Activated CD8-positive, alpha-beta memory T cell treated with anti-CD3 and anti-CD28 coated beads for 48 hours (primary cell): ENCODE measurements around the gene BTBD16.
A peak's percentile ranks its signal among the peaks of the same experiment; 100 is the strongest.

ENCODE experiments used
- DNase-seq, 3 experiments: peaks; one replicate each; pipeline ENCODE4 v3.0.0-alpha.2; 2020; ENCODE audit warnings: low read depth in 2 of 3, low spot score in 2 of 3

The BTBD16 gene

DNA sequence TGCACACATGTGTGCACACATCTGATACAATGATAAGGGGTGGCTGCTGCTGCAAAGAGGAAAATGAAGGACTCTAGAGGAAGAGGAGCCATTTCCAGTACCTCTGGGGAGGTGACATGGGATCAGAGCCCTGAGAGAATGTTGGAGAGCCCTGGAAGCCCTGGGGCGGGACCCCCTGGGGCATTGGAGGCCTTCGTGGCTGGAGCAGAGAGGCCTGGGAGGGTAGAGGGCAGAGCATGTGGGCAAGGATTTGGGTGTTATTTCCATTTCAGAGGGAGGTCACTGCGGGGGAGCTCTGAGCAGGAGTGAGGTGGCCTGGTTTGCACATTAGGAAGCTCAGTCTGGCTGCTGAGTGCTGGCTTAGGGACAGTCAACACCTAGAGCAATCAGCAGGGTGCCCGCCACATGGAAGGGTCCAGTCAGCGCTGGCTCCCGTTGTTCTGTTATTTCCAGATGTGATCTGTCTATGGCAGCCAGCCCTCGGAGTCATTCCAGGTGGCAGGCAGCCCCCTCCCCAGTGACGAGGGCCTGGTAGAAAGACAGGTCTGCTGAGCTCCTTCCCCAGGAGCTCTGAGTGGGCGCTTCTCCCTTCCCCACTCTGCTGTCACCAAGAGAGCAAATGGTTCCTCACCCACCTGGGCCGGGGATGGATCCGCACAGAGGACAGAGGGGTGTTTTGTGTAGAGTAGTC lies 24.1 kb upstream of the BTBD16 start:
- no peak for DNase-seq

DNA sequence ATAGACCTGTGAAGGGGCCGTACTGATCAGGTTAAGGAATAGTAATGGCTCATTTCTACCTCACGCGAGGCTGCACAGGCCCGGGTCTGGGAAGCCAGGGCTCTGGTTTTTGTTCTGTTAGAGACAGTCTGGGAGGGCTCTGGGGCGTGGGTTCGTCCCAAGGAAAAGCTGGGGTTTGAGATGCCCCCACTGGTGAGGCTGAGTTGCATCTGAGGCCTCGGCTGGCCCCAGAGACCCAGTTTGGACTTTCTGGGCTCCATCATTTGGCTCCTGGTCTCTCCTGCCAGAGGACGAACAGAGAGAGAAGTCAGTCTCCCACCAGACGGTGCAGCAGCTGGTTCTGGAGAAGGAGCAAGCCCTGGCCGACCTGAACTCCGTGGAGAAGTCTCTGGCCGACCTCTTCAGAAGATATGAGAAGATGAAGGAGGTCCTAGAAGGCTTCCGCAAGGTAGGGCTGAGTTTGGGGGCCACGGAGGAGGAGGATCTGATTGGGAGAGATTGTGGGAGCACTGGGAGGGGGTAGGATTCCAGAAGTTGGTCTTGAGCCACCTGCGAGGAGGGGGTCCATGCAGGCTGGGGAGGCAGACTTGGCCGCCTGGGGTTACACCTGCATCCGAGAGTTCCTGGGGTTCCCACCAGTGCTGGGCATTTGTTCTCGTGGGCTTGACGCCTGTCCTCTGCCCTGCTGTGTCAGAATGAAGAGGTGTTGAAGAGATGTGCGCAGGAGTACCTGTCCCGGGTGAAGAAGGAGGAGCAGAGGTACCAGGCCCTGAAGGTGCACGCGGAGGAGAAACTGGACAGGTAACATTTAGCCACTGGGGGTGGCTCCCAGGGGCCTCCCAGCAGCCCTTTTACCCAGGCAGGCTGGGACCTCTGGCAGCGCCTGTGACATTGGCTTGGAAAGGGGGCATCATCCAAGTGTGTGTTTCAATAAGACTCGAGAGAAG lies 22.5 kb upstream of the BTBD16 start:
- DNase-seq = no peak

DNA sequence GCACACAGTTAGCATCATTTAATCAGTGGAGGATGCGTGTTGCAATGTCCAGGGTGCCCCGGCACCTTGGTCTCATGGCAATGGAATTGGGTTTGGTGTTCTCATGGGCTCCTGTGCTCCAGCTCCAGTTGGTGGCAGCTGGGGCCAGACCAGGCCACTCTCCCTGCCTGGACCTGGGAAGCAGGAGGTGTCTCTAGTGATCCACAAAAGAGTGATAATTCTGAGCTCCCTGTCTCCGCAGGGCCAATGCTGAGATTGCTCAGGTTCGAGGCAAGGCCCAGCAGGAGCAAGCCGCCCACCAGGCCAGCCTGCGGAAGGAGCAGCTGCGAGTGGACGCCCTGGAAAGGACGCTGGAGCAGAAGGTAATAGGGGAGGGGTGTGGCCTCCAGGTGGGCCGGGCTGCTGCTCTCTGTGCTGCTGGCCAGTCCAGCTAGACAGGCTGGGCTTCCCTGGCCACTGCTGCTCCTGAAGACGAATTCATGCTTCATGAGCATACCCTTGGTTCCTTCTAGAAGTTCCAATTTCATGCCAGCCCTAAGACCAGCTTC lies 21.7 kb upstream of the BTBD16 start:
- DNase-seq = no peak

DNA sequence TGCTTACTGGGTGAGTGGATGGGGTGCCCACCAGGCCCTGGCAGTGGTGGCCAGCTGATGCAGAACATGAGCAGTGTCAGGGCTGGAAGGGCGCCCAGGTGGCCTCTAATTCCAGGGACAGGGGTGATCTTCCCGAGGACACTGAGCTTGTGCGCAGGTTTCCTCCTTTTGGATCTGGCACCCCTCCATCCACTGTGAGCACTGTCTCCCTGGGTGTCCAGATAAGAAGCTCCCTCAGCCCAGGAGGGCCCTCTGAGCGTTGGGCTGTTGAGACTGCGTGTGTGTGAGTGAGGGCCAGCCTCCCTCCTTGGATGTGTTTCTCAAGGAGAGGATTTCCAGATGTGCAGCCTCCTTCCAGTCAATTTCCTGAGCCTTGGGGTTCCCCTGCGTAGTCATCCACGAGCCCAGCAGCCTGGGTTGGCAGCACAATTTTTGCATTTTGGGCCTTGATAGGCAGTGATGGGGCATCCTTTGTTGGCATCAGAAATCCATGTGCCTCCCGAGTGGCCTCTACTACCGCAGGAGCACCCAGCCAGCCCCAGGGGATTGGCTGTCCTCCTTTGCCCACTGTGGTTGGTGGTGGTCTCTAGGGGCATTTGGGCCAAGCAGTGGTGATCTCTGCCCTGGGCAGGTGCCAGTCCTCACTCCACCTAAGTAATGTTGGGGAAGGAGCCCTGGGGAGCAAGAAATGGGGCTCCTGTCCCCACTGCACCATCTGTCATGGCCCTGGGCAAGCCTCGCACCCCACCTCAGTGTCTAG lies 20.9 kb upstream of the BTBD16 start:
- no peak for DNase-seq

DNA sequence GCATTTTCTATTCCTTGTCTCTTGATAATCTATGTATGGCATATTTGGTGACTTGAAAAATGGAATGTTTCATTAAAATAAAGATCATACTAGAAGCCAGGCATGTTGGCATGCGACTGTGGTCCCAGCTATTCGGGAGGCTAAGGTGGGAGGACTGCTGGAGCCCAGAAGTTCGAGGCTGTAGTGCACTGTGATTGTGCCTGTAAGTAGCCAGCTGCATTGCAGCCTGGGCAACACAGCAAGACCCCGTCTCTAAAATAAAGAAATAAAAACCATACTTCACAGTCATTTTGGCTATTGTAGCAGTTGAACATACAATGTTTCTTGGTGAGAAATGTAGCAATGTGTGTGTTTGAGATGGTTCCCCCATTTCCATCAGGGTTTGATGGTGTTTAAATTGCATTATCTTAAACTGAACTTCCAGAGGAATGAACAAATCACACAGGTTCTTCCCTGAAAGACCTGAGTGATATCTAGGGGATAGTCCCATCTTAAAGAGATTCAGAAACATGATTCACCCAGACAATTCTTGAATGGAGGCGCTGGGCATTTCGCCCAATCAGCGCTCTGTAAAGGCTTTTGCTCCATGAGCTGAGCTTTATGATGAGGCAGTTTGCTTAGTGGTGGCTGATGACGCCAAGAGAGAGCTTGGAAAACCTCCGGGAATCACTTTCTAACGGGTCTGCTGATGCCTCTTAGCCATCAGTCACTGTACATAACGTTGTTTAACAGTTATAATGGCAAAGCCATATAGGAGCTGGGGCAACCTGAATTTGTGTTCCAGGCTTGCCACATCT lies 19.4 kb upstream of the BTBD16 start:
- DNase-seq = no peak

DNA sequence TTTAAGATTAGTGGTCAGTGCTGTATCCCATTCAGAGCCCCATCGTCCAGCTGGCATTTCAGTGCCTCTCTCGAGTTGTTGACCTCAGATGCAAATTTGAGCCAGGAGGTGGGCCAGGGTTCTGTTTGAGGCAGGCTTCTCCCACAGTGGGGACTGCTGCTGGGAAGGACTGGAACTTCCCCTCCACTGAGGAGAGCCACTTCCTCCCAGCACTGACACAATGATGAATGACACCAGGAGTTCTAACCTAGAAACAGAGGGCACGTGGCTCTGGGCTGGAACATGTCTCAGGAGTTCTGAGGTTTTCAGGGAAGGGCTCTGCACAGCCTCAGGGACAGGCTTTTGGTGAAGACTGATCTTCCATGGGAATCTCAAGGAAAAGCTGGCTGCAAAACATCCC lies 18.3 kb upstream of the BTBD16 start:
- no peak for DNase-seq

DNA sequence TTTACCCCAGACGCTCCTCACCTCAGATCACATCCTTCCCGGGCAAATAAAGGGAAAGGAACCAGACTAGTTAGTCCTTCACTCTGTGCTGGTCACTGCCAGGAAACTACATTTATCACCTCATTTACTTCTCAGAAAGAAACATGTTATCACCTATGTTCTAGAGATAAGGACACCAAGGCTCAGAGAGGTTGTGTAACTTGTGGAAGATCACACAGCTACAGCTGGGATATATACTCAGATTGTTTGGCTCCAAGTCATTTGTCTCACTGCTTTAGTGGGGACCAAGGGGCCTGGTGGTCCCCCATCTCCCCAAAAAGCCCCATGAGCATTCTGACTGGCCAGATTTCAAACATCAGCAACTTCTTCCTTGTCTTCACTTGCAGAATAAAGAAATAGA lies 17.5 kb upstream of the BTBD16 start:
- no peak for DNase-seq

DNA sequence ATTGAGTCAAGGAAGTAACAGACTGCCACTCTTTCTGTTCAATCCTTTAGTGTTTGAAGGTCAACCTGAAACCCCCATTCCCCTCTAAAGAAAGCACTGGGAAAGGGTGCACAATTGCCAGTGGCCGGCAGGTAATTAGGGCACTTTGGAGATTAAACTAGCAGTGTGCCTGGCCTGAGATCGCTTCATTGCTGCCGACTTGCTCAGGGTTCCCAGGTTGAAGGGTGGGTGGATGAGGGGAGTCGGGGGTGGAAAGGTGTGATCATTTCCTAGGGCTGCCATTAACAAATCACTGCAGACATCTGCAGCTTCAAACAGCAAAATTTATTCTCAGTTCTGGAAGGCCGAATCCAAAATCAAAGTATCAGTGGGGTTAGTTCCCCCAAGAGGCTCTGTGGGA lies 16.3 kb upstream of the BTBD16 start:
- no peak for DNase-seq

DNA sequence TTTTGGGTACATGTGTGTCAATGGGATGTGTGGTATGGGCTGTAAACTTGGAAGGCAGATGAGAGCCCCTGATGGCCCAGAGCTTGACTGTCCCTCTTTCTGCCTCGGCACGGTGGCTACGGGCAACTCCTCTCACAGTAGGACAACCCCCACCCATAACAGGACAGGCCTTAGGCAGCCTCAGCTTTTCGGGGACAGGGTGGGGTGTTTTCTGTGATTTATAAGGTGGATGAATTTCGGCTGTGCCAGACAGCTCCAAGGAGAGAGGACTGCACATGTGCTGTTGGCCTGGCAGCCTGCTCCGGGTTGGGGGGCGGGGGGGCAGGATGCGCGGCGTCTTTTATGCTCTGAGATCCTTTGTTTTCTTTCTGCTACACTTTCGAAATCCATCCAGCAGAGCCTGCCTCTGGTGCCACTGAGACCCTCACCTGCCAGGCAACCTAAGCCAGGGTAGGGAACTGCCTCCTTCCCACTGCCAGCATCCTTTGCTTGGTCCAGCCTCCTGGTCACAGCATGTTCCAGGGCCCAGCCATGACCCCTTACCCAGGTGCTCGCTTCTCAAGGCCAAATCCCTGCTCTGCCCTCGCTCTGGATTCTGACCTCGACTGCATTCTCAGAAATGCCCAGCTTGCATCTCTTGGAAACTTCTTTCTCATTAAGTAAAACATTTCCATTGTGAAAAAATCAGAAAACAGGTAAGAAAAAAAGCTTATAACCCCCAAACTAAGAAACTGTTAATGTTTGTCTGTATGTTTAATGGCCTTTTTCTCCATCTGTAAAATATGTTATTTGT lies 15.4 kb upstream of the BTBD16 start:
- DNase-seq = no peak

DNA sequence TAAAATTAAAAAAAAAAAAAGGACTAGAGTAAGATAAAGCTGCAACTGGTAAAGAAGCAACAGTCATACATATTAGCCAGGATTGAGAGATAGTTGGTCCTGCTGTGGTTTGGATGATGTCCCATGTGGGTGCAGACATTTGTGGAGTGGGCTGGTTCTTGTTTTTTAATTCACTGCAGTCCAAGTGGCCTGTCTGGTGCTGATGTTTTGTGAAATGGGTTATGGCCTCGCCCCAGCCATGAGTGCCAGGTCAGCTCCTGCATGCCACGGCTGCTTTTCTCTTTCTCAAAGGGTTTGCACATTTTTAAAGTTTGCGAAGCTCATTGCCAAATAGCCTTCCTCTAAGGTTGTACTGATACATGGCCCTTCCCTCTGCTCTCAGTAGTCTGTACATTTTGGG lies 14.1 kb upstream of the BTBD16 start:
- DNase-seq = no peak

DNA sequence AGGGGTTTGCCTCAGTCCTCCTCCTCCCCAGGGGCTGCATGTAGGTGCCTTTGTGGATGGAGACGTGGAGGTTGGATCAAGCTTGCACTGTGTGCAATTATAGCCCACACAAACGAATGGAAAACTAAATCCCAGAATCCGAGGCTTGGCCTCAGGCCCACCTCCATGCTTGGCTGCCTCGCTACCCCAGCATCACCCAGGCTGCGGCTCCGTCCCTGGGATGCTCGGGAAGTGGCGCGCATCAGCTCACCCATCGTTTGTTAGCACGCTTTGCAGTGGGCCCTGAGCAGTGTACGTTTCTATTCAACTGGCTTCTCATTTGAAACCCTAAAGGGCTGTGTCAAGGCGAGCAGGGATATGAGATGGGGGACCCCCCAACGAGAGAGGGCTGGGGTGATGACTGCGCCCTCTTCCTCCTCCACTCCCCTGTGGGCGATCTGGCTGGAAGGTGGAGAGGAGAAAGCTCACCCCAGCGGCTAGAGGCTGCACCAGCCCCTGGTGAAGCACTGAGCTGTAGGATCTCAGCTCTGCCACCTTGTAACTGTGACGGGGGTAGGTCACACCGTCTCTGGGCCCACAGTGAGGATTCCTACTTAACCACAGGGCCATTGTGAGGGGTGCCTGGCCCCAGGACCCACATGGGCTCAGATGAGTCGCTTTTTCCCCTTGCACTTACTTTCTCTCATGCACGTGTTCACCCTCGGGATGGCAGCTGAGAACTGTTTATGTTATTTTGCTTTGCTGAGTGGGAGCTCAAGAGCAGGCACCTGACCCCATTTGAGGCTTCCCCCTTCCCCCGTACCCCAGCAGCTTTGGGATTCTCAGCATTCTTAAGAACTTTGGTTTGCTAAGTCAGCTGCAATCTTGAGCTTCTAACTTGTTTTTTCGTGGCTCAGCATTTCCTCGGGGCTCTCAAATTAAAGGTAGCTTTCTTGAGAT lies 12.7 kb upstream of the BTBD16 start:
- no peak for DNase-seq

DNA sequence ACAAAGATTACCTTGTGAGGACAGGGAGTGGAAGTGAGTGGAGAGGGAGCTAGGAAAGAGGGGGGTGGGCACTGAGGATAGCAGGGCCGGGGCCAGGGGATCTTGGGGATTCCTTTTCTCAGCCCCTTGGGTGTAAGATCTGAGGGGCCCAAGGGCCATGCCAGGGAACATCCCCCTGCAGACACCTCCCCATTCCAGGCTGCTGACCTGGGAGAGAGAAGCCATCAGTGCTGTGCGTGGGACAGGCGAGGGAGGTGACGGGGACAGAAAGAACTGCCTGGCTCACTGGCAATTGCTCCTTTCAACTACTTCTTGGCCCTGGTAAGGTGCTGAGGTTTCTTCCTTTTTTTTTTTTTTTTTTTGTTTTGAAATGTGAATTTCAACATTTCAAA lies 12.0 kb upstream of the BTBD16 start:
- no peak for DNase-seq

DNA sequence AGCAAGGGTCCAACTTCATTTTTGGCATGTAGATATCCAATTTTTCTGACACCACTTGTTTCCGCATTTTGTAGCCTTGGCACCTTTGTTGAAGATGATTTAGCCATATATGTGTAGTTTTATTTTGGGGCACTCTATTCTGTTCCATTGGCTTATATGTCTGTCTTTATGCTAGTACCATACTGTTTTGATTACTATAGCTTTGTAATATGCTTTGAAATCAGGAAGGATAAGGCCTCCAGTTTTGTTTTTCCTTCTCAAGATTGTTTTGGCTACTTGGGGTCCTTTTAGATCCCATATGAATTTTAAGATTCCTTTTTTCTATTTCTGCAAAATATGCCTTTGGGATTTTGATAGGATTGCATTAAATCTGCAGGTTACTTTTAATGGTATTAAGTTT lies 9.5 kb upstream of the BTBD16 start:
- DNase-seq = no peak

DNA sequence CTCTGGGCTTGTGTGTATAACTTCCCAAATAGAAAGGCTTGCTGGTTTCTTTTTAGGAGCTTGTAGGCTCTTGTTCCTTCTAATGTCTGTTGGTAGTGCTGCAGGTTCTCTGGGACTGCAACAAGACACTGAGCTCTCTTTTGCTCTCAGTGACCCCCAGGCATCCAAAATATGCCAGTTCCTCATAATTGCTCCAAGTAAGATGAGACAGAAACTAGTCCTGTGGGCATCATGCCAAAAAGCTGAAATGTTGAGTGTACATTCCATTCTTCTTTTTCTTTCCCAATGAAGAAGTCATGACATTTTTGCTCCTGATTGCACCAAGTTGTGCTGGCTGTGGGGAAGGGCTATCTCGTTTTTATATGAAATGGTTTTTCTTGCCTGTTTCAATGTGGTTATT lies 7.1 kb upstream of the BTBD16 start:
- no peak for DNase-seq

DNA sequence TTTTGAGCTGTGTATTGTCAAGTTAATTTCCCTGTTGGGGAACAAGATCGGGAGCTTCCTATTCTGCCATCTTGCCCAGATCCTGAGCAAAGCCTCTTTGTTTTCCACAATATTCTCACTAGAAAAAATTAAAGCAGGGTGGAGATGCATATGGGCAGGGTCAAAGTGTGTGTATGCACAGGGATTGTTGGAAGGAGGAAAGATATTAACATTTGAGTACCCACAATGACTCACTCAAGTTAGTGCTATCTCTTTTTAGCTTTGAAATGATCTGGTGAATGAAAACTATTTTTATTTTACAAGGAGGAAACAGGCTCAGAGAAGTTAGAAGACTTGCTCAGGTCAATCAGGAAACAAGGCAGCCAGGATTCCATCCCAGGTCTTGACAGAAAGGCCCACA lies 6.7 kb upstream of the BTBD16 start:
- no peak for DNase-seq

DNA sequence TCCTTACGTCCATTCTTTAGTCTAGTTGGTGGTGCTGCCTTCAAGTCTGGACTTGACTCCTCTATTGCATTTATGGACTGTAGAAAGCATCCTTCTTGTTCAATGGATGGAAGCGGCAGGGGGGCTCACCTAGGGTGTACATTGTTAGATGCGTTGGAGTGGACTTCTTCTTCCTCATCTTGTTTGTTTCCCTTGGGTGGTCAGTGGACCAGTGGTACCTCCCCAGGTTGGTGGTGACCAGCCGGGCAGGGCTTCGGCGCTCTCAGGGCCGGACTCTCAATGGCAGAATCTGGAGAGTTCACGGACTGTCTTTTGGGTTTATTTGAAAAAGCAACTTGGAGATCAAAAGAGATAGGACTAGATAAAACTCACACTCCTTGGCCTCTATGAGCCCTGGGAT lies 6.2 kb upstream of the BTBD16 start:
- no peak for DNase-seq

DNA sequence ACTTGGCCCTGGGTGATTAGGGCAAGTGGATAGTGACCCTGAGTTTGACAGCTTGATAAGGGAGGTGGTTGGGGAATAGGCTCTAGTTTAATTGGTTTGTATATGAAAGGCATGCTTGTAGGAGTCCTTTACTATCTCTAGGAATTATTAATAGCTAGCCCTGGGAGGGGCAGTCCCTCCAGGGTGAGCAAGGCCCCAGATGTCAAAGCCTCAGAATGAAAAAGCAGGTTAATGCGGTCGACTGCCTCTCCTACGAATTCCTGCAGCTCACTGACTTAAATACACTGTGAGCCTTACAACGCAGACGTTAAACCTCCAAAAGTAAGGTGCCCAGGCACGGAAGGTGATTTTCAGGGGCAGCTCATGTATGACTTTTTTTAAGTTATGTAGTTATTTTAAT lies 5.2 kb upstream of the BTBD16 start:
- no peak for DNase-seq

DNA sequence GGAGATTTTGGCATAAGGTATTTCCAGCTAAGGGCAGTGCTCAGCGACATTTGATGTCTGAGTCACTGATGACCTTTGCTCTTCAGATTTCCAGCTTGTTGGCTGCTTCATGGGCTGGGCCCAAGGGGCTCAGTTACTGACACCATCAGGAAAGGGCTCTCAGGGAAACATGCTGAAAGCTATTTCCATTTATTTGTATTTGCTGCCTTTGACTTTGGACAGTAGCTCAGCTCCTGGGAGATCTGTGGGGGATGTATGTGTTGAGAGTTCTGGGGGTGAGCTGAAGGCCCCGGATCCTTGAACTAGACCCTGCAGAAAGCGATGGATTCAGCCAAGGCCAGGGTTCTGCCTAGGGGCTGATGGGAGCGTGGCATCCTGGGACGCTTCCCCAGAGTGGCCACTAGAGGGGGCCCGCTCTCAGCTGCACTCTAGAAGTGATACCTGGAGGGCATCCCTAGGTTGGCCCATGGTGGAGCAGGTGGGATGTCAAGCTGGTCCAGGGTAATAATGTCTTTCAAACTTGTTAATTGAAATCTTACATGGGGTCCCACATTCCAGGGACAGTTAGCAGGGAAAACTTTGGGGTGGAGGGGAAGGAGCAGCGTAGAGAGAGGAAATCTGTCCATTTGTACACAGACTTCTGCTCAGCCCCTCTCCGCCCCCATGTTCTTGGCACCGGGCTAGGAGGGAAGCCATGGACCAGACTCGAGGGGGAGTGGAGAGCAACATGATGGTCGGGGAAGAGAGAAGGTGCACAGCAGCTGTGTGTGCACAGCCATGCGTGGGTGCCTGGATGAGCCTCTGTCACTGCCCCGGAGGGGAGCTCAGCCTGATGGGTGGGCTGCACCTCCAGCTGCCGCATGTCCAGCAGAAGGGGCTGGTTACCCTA lies 3.0 kb upstream of the BTBD16 start:
- DNase-seq = peak in 2 of 3 experiments; percentile 26 to 37
